Measurements from ENCODE around the gene REEP3. TPM values are rescaled to one million over a fixed set of nuclear protein-coding genes. Genes with fewer than 3 reads are reported as not detected.

The REEP3 gene
- total RNA-seq, 4 donors from 2014 or later: 22.8 to 36.7 (median 32.1) TPM

- no peaks in the 10 kb centered on the region for H3K27me3 ChIP-seq
- DNase-seq (no peak), ATAC-seq (no peak)
- intact Hi-C loops (cut with DNase I; ENCODE audit: low total_unique reads): no loop called here
- H3K4me1 ChIP-seq: peaks cover 11 to 32% of the 10 kb centered on the region in 2 donors
- in situ Hi-C loops (cut with MboI; ENCODE audit: low sequenced_read_pairs in 4 of 4): loop anchor here in 1 of 4 donors (25.0 kb wide), 1 partner anchor 209 kb away; no protein-coding TSS in a partner anchor
- H3K9me3 ChIP-seq: no peaks in the 10 kb centered on the region
- H3K27ac ChIP-seq: no peak overlapping the region
- H3K4me3 ChIP-seq: no peak overlapping the region
- no peak for TF ChIP-seq POLR2A (IDR thresholded peaks at IDR 0.05)
- TF ChIP-seq CTCF (IDR thresholded peaks at IDR 0.05 in 4 of 5, conservative IDR thresholded peaks at IDR 0.05 in 1 of 5): no peak
- H3K36me3 ChIP-seq: no peaks in the 10 kb centered on the region
Observed at GRCh38 chr10:63503395-63503794, 17.8 kb upstream of the REEP3 start.

- Histone ChIP-seq H3K9me3 (no peaks in the 10 kb centered on the region), H3K27ac (no peak overlapping the region), H3K36me3 (no peaks in the 10 kb centered on the region), H3K27me3 (no peaks in the 10 kb centered on the region), H3K4me3 (no peak overlapping the region), H3K4me1 (peaks cover 11 to 26% of the 10 kb centered on the region in 2 donors)
- no peak for TF ChIP-seq CTCF (IDR thresholded peaks at IDR 0.05 in 4 of 5, conservative IDR thresholded peaks at IDR 0.05 in 1 of 5)
- TF ChIP-seq POLR2A (IDR thresholded peaks at IDR 0.05): no peak
- no peak for DNase-seq
- intact Hi-C loops (cut with DNase I; ENCODE audit: low total_unique reads) (no loop called here), in situ Hi-C loops (cut with MboI; ENCODE audit: low sequenced_read_pairs in 4 of 4) (loop anchor here in 1 of 4 donors (25.0 kb wide), 1 partner anchor 208 kb away; no protein-coding TSS in a partner anchor)
- ATAC-seq: no peak
Observed at GRCh38 chr10:63504145-63504881, 16.9 kb upstream of the REEP3 start.

- H3K36me3 ChIP-seq: no peaks in the 10 kb centered on the region
- in situ Hi-C loops (cut with MboI; ENCODE audit: low sequenced_read_pairs in 4 of 4): loop anchor here in 1 of 4 donors (25.0 kb wide), 1 partner anchor 207 kb away; no protein-coding TSS in a partner anchor
- ATAC-seq (no peak), DNase-seq (no peak)
- H3K4me1 ChIP-seq: peaks cover 11 to 26% of the 10 kb centered on the region in 2 donors
- no peak for TF ChIP-seq CTCF (IDR thresholded peaks at IDR 0.05 in 4 of 5, conservative IDR thresholded peaks at IDR 0.05 in 1 of 5)
- no peak for TF ChIP-seq POLR2A (IDR thresholded peaks at IDR 0.05)
- no peaks in the 10 kb centered on the region for H3K9me3 ChIP-seq
- H3K27ac ChIP-seq: no peak overlapping the region
- H3K27me3 ChIP-seq: no peaks in the 10 kb centered on the region
- H3K4me3 ChIP-seq: no peak overlapping the region
- intact Hi-C loops (cut with DNase I; ENCODE audit: low total_unique reads): no loop called here
Observed at GRCh38 chr10:63505562-63505961, 15.6 kb upstream of the REEP3 start.

GRCh38 chr10:63506554-63506953 is 14.6 kb upstream of the REEP3 start:
- in situ Hi-C loops (cut with MboI; ENCODE audit: low sequenced_read_pairs in 4 of 4) (loop anchor here in 1 of 4 donors (25.0 kb wide), 1 partner anchor 206 kb away; no protein-coding TSS in a partner anchor), intact Hi-C loops (cut with DNase I; ENCODE audit: low total_unique reads) (no loop called here)
- Histone ChIP-seq H3K27me3 (no peaks in the 10 kb centered on the region), H3K4me1 (peaks cover 11 to 26% of the 10 kb centered on the region in 2 donors), H3K36me3 (no peaks in the 10 kb centered on the region), H3K9me3 (no peaks in the 10 kb centered on the region), H3K4me3 (no peak overlapping the region), H3K27ac (no peak overlapping the region)
- DNase-seq: no peak
- TF ChIP-seq POLR2A (IDR thresholded peaks at IDR 0.05) (no peak), CTCF (IDR thresholded peaks at IDR 0.05 in 4 of 5, conservative IDR thresholded peaks at IDR 0.05 in 1 of 5) (no peak)
- no peak for ATAC-seq
